SK-N-SH (cell line): Measurements from ENCODE around the gene KRT4. TPM values are rescaled to one million over a fixed set of nuclear protein-coding genes. Genes with fewer than 3 reads are reported as not detected.

Experiments used
- CTCF ChIA-PET: fragments of 300-600, 350-600 bp; formaldehyde crosslinking; extraction: SDS; loops from one replicate; lab custom pipeline; 2021; lab: Yijun Ruan, JAX
- POLR2A ChIA-PET: fragments of 350-600 bp; sonication (Branson Sonifier 250); formaldehyde crosslinking; extraction: SDS; loops from one replicate; lab custom pipeline; 2020; ENCODE audit warnings: antibody characterized with exemption, inconsistent platforms; lab: Yijun Ruan, JAX
- DNase-seq: peaks from one replicate; pipeline ENCODE4 v3.0.0; 2012
- H2AFZ ChIP-seq: fragments of 200-600 bp; sonication (generic); 2 replicates; pipeline ENCODE4 v1.8.1; 2016; ENCODE audit warnings: antibody characterized with exemption, mild to moderate bottlenecking, low read depth
- H3F3A ChIP-seq: fragments of 200-600 bp; sonication (generic); replicated peaks from 2 replicates; pipeline ENCODE3; 2016; ENCODE audit warnings: antibody characterized with exemption, mild to moderate bottlenecking; ENCODE audit not compliant: insufficient read depth
- H3K27ac ChIP-seq, 2 experiments: fragments of 200-500 bp in 1 of 2; fragments of 200-600 bp in 1 of 2; sonication (Bioruptor generic) in 1 of 2; sonication (generic), shearing (Covaris generic) in 1 of 2; 2 replicates each; pipeline versions ENCODE4 v1.5.1 to v1.6.1; 2014 to 2016; ENCODE audit warnings: low read depth in 2 of 2, inconsistent platforms in 1 of 2, low read length in 1 of 2, mild to moderate bottlenecking in 1 of 2, mixed read lengths in 1 of 2
- H3K27me3 ChIP-seq: fragments of 200-600 bp; sonication (generic), shearing (Covaris generic); 2 replicates; pipeline ENCODE4 v1.6.1; 2016; ENCODE audit warnings: mixed run types; ENCODE audit not compliant: insufficient read depth
- H3K36me3 ChIP-seq, 2 experiments: fragments of 200-500 bp in 1 of 2; fragments of 200-600 bp in 1 of 2; sonication (Bioruptor generic) in 1 of 2; sonication (generic) in 1 of 2; replicated peaks in 1 of 2; 2 replicates each; pipeline versions ENCODE3 to v1.5.1; 2014 to 2016; ENCODE audit warnings: low read length in 1 of 2, mild to moderate bottlenecking in 1 of 2; ENCODE audit not compliant: insufficient read depth in 2 of 2, control insufficient read depth in 1 of 2
- H3K4me1 ChIP-seq, 2 experiments: fragments of 200-500 bp in 1 of 2; fragments of 200-600 bp in 1 of 2; sonication (Bioruptor generic) in 1 of 2; sonication (generic), shearing (Covaris generic) in 1 of 2; 2 replicates each; pipeline versions ENCODE4 v1.5.1 to v1.6.1; 2014 to 2016; ENCODE audit warnings: low read depth in 1 of 2, low read length in 1 of 2, mixed run types in 1 of 2; ENCODE audit not compliant: insufficient read depth in 2 of 2, control insufficient read depth in 1 of 2
- H3K4me2 ChIP-seq: fragments of 200-600 bp; sonication (generic), shearing (Covaris generic); 2 replicates; pipeline ENCODE4 v1.6.1; 2017; ENCODE audit warnings: mixed run types
- H3K4me3 ChIP-seq, 2 experiments: fragments of 200-500 bp in 1 of 2; fragments of 200-600 bp in 1 of 2; sonication (Bioruptor generic) in 1 of 2; sonication (generic), shearing (Covaris generic) in 1 of 2; 2 replicates each; pipeline versions ENCODE4 v1.5.1 to v1.8.1; 2014 to 2016; ENCODE audit warnings: low read depth in 2 of 2, inconsistent platforms in 1 of 2, low read length in 1 of 2, mild to moderate bottlenecking in 1 of 2, mixed read lengths in 1 of 2, moderate library complexity in 1 of 2
- H3K79me2 ChIP-seq: fragments of 200-600 bp; sonication (generic); 2 replicates; pipeline ENCODE4 v1.8.1; 2017; ENCODE audit warnings: mild to moderate bottlenecking; ENCODE audit not compliant: insufficient read depth
- H3K9ac ChIP-seq: fragments of 200-600 bp; sonication (generic); 2 replicates; pipeline ENCODE4 v1.6.1; 2017; ENCODE audit warnings: mixed run types
- H3K9me2 ChIP-seq: fragments of 200-600 bp; sonication (generic); 2 replicates; pipeline ENCODE4 v1.6.1; 2017; ENCODE audit warnings: mixed run types
- H3K9me3 ChIP-seq: fragments of 200-600 bp; sonication (generic); 2 replicates; pipeline ENCODE4 v1.6.1; 2017; ENCODE audit warnings: mixed run types, mild to moderate bottlenecking, moderate library complexity
- H4K20me1 ChIP-seq: fragments of 200-600 bp; sonication (generic); 2 replicates; pipeline ENCODE4 v1.6.1; 2017; ENCODE audit warnings: mild to moderate bottlenecking, mixed run types; ENCODE audit not compliant: insufficient read depth
- CHD2 ChIP-seq: fragments of 150-350 bp; IDR thresholded peaks from 2 replicates; pipeline ENCODE4 v1.6.1; 2018; ENCODE audit warnings: low read length; ENCODE audit not compliant: partially characterized antibody
- EZH2phosphoT487 ChIP-seq: fragments of 200-600 bp; sonication (generic); IDR thresholded peaks from 2 replicates; pipeline ENCODE4 v1.6.1; 2017; ENCODE audit warnings: low read depth, mixed run types, mild to moderate bottlenecking, antibody characterized with exemption, moderate library complexity, borderline replicate concordance
- FOSL2 ChIP-seq: IDR thresholded peaks from 2 replicates; pipeline ENCODE4 v1.4.0; 2012; ENCODE audit warnings: low read depth, mild to moderate bottlenecking, moderate library complexity, borderline replicate concordance
- GATA2 ChIP-seq: sonication (generic); formaldehyde crosslinking; IDR thresholded peaks from 2 replicates; pipeline ENCODE4 v1.5.0; 2020; ENCODE audit warnings: mild to moderate bottlenecking, missing genetic modification reagents
- JUND ChIP-seq: IDR thresholded peaks from 2 replicates; pipeline ENCODE4 v1.4.0; 2012
- MEF2A ChIP-seq: IDR thresholded peaks from 2 replicates; pipeline ENCODE4 v1.4.0; 2012; ENCODE audit warnings: low read depth, borderline replicate concordance
- NRF1 ChIP-seq: IDR thresholded peaks from 2 replicates; pipeline ENCODE4 v1.6.1; 2012; ENCODE audit warnings: low read depth, mild to moderate bottlenecking, low read length
- POLR2AphosphoS5 ChIP-seq: IDR thresholded peaks from 2 replicates; pipeline ENCODE4 v1.6.1; 2012; ENCODE audit warnings: low read depth, low read length
- RXRA ChIP-seq: IDR thresholded peaks from 2 replicates; pipeline ENCODE4 v1.4.0; 2012; ENCODE audit warnings: low read depth, mild to moderate bottlenecking, borderline replicate concordance
- SIN3A ChIP-seq: IDR thresholded peaks from 2 replicates; pipeline ENCODE4 v1.6.1; 2012; ENCODE audit warnings: low read depth, mild to moderate bottlenecking, low read length, moderate library complexity, borderline replicate concordance
- YY1 ChIP-seq: IDR thresholded peaks from 2 replicates; pipeline ENCODE4 v1.4.0; 2012; ENCODE audit warnings: low read depth, mild to moderate bottlenecking
- WGBS: methylation state at CpG from one replicate; pipeline ENCODE4 v1.1.6; 2017; ENCODE audit warnings: low lambda C conversion rate; 5-methylcytosine and 5-hydroxymethylcytosine counted together
- polyA plus RNA-seq, 3 experiments: library from polyadenylated mRNA; depleted of rRNA; stranded (reverse); fragments of >200 nt; gene quantifications; 2 replicates each; pipeline ENCODE4 v1.2.3, GENCODE V29; 2012
- TF ChIP-seq, protein P1 (sequence below): IDR thresholded peaks from 2 replicates; pipeline ENCODE4 v1.4.0; 2012; ENCODE audit warnings: low read depth, borderline replicate concordance
- TF ChIP-seq, protein P2 (sequence below): IDR thresholded peaks from 2 replicates; pipeline ENCODE4 v1.4.0; 2012; ENCODE audit warnings: low read depth
- TF ChIP-seq, protein P3 (sequence below): fragments of 150-350 bp; IDR thresholded peaks from 2 replicates; pipeline ENCODE4 v1.6.1; 2016; ENCODE audit warnings: mild to moderate bottlenecking, low read depth, low read length

KRT4 gene
- polyA plus RNA-seq, 1 of the 3 experiments (the other 2 are of a cell fraction) = not detected

DNA sequence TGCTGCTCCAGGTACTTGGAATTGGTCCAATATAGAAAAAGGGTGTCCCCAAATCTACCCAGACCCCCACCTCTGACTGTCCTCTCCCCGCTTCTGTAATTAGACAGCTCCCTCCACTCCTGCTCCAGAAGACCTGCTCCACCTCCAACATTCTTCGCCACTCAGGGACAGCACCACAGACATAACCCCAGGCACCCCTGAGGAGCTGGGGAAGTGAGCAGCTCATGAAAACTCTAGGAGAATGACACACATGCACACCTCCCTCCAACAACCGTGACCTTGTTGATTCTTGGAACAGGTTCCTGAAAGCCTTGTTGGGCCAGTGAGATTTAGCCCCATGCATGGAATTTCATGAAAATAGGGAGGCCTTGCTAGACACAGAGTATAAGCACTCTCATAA, 8.2 kb downstream of the KRT4 start (continued):
- TF ChIP-seq, protein P1, sequence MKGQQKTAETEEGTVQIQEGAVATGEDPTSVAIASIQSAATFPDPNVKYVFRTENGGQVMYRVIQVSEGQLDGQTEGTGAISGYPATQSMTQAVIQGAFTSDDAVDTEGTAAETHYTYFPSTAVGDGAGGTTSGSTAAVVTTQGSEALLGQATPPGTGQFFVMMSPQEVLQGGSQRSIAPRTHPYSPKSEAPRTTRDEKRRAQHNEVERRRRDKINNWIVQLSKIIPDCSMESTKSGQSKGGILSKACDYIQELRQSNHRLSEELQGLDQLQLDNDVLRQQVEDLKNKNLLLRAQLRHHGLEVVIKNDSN = no peak
- TF ChIP-seq GATA2 (CRISPR knock-in tag) = no peak
- no peak for TF ChIP-seq YY1

DNA sequence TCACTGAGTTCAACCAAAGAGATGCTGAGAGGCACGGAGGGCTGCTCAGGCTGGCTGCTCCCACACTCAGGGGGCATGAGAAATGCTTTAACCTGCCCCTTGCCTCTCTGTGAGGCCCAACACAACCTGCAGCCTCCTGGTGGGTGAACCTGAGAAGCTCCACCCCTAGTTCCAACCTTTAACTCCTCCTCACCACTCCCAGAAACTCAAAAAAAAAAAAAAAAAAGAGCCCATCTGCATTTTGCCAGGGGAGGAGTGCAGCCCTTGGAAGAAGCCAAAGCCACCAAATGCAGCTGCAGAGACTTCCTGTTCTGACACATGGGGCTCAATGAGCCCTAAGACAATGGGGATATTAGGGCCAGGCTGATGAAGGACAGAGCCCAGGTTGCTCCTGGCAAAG, 8.9 kb downstream of the KRT4 start:
- no peaks in the 10 kb centered on the region for H3K36me3 ChIP-seq
- no peaks in the 10 kb centered on the region for H3K9me2 ChIP-seq
- no peaks in the 10 kb centered on the region for H3K9me3 ChIP-seq
- peaks cover 3% of the 10 kb centered on the region for H3F3A ChIP-seq
- TF ChIP-seq RXRA = no peak
- TF ChIP-seq FOSL2 = no peak
- TF ChIP-seq, protein P2, sequence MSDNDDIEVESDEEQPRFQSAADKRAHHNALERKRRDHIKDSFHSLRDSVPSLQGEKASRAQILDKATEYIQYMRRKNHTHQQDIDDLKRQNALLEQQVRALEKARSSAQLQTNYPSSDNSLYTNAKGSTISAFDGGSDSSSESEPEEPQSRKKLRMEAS = no peak
- TF ChIP-seq, all 33 proteins: peak for 0
- Histone ChIP-seq H3K27ac (no peak overlapping the region), H3K79me2 (no peaks in the 10 kb centered on the region), H3K4me2 (no peak overlapping the region), H3K4me3 (no peak overlapping the region), H3K9ac (no peak overlapping the region), H3K27me3 (peaks cover 22% of the 10 kb centered on the region; the same call in 1 of the 2 replicates), H4K20me1 (no peaks in the 10 kb centered on the region), H3K4me1 (no peaks in the 10 kb centered on the region), H2AFZ (no peak overlapping the region)
- POLR2A ChIA-PET = no interaction called here
- no peak for DNase-seq
- 11% methylated on average over 1 of the region's 1 CpG for WGBS
- CTCF ChIA-PET = interaction anchor here (1.1 to 2.0 kb wide), 2 partner anchors 13 to 80 kb away, joined by 4 to 6 read pairs; no protein-coding TSS in a partner anchor

DNA sequence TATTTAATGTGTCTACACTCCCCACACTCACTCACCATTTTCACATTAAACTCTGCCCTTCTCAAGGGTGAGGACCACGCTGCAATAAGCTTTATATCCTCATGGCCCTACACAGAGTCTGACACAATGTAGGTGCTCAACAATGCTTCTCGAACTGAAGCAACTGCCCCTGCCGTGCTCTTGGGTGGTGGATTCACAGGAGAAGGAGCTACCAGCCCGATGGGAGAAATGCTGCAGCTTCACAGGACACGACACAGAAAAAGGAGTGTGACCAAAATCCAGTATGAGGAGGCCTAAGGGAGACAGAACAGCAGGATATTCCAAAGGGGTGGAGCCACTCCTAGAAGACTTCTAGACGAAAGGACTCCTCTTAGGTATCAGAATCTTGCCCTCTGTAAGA, 11.5 kb downstream of the KRT4 start:
- H2AFZ ChIP-seq = no peak overlapping the region
- TF ChIP-seq EZH2phosphoT487 (no peak), JUND (no peak), GATA2 (CRISPR knock-in tag) (no peak), NRF1 (no peak), MEF2A (no peak), SIN3A (no peak), CHD2 (no peak), POLR2AphosphoS5 (no peak)
- TF ChIP-seq, protein P3, sequence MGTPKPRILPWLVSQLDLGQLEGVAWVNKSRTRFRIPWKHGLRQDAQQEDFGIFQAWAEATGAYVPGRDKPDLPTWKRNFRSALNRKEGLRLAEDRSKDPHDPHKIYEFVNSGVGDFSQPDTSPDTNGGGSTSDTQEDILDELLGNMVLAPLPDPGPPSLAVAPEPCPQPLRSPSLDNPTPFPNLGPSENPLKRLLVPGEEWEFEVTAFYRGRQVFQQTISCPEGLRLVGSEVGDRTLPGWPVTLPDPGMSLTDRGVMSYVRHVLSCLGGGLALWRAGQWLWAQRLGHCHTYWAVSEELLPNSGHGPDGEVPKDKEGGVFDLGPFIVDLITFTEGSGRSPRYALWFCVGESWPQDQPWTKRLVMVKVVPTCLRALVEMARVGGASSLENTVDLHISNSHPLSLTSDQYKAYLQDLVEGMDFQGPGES = no peak
- TF ChIP-seq, all 33 proteins: peak for 0
- peaks cover 15% of the 10 kb centered on the region; the same call in 1 of the 2 replicates for H3K27me3 ChIP-seq
- H3K9me2 ChIP-seq = no peaks in the 10 kb centered on the region
- H3K36me3 ChIP-seq = no peaks in the 10 kb centered on the region
- H3F3A ChIP-seq = peaks cover 3% of the 10 kb centered on the region
- DNase-seq = no peak
- H3K9me3 ChIP-seq = no peaks in the 10 kb centered on the region
- H3K4me2 ChIP-seq = no peak overlapping the region
- no peaks in the 10 kb centered on the region for H4K20me1 ChIP-seq
- 16% methylated on average over 6 of the region's 6 CpGs for WGBS
- CTCF ChIA-PET = no interaction called here
- no peaks in the 10 kb centered on the region for H3K79me2 ChIP-seq
- POLR2A ChIA-PET = no interaction called here
- H3K4me3 ChIP-seq = no peak overlapping the region
- H3K27ac ChIP-seq = no peak overlapping the region
- H3K9ac ChIP-seq = no peak overlapping the region
- H3K4me1 ChIP-seq = no peaks in the 10 kb centered on the region
